Stimulated activated CD8-positive, alpha-beta memory T cell treated with anti-CD3 and anti-CD28 coated beads, Interleukin-7, amount 100 ng/mL, for 4 hours (primary cell): ENCODE measurements around the gene AHNAK.

ENCODE experiments used
- DNase-seq, 2 donors: peaks; one replicate each; pipeline ENCODE4 v3.0.0-alpha.2; 2020; ENCODE audit warnings: low read depth in 2 of 2

Gene AHNAK

DNA sequence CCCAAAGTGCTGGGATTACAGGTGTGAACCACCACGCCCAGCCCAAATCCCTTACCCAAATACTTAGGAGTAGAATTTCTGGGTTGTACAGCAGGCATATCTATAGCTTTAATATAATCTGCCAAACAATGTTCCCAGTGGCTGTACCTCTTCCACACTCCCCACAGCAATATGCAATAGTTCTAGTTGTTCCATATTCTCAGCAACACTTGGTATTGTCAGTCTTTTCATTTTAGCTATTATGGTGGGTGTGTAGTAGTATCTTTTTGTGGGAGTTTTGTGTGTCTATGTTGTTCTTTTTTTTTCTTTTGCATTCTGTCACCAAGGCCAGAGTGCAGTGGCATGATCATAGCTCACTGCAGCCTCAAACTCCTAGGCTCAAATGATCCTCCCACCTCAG lies 109.0 kb downstream of the AHNAK start:
- no peak for DNase-seq

DNA sequence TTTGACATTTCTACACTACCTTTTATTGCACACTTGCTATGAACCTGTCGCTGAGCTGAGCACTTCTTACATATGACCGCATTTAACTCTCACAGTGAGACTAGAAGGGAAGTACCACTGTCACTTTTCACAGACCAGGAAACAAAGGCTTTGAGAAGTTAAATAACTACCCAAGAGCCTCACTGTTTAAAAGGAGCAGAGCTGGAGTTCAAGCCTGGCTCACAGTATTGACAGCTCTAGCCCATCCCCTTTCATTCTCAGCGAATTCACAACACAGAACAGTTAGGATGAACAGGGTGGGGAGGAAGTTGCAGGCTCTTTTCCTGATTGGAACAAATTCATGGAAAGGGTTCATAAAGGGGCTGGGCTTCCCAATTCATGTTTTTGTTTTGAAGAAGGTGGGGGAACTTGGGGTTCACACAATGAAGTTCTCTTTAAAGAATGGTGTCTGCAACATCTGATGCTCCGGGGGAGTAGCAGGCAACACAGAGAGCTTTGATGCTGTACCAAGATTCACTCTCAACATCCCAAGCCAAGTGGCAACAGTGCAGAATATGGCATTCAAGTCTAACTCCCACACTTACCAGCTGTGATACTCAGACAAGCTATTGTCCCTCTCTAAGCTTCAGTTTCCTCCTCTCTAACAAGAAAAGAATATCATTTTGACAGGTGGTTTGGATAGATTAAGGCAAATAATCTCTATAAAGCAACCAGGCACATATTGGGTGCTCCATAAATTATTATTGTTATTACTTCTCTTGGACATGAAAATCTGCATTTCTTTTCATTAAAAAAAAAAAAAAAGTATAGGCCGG lies 110.6 kb downstream of the AHNAK start:
- no peak for DNase-seq

DNA sequence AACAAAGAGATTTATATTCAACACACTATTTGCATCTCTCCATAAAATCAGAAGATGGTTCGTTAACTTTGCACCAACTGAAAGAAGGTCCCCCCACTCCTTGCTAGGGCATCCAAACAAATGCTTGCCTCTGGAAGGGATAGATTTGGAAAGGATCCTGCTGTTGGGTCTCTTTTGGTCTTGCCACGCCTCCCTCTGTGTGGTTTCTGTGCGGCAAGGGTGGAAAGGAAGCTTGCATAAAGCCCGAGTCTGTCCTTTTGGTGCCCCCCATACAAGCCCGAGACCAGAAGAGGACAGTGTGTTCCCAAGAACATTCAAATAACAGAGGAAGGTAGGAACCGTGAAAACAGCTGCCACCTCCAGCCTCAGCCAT lies 112.7 kb downstream of the AHNAK start:
- DNase-seq, result no peak

- no peak for DNase-seq
These were observed 113.3 kb downstream of the AHNAK start for GRCh38 chr11:62433141-62433903.

- no peak for DNase-seq
These were observed 113.9 kb downstream of the AHNAK start for GRCh38 chr11:62432695-62433094.

- no peak for DNase-seq
These were observed 115.3 kb downstream of the AHNAK start for GRCh38 chr11:62431171-62431901.

GRCh38 chr11:62430425-62430824 lies 116.2 kb downstream of the AHNAK start:
- DNase-seq, result no peak

DNA sequence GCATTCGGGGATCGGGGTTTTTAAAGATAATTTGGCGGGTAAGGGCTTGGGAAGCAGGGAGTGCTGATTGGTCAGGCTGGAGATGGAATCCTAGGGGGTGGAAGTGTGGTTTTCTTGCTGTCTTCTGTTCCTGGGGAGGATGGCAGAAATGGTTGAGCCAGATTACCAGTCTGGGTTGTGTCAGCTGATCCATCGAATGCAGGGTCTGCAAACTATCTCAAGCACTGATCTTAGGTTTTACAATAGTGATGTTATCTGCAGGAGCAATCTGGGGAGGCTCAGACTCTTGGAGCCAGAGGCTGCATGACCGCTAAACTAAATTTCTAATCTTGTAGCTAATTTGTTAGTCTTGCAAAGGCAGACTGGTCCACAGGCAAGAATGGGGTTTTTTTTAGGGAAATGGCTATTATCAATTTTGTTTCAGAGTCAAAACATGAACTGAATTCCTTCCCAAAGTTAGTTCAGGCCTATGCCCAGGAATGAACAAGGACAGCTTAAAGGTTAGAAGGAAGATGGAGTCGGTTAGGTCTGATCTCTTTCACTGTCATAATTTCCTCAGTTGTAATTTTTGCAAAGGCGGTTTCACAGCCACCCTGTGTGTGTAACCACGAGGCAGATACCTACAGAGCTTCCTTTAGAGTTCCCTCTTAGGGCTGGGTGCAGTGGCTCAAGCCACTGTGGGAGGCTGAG lies 117.6 kb downstream of the AHNAK start:
- no peak for DNase-seq

GRCh38 chr11:62427630-62428233 lies 118.9 kb downstream of the AHNAK start:
- DNase-seq, result no peak

DNA sequence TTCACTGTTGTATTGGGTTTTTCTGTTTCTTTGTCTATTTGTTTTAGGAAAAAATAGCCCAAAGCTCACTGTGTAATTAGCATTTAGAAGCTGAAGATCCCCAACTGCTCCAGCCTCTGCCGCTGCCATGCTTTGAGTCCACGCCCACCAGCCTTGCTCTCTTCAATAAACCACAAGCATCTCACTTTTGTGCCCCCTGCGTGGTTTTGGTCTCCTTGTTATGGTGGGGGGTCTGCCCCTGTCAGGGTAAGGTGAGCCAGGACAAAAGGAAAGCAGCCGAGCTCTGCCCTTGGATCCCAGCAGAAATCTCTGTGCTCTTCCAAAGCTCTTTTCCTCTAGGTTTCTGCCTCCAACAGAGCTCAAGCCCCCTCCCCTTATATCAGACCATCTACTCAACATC lies 123.6 kb downstream of the AHNAK start:
- DNase-seq, result no peak

DNA sequence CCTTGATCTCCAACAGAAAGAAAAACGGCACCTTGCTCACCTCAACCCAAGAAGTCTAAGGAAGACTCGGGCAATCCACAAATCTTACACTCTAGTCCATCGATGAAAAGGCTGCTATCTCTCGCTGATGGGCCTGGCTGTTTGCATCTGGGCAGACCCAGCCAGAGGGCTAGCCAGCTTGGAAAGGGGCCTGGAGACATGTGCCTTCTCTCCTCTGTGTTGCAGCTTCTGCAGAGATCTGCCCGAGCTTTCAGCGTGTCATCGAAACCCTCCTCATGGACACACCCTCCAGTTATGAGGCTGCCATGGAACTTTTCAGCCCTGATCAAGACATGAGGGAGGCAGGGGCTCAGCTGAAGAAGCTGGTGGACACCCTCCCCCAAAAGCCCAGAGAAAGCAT lies 124.6 kb downstream of the AHNAK start:
- no peak for DNase-seq

DNA sequence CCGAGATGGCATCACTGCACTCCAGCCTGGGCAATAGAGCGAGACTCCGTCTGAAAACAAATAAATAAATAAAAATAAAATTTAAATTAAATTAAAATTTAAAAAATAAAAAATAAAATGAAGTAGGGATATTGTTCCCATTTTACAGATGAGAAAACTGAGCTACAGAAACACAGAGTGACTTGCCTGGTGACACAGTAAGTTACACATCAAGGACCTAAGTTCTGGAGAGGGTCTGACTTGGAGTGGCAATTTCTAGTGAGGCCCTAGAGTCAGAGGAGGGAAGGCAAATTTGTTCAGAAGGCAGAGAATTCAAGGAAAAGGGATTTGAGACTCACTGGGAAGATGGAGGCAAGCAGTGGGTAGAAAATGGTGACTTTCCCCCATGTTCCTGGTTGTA lies 125.7 kb downstream of the AHNAK start:
- no peak for DNase-seq

GRCh38 chr11:62419943-62420342 lies 126.7 kb downstream of the AHNAK start:
- DNase-seq, result no peak

- no peak for DNase-seq
These were observed 127.2 kb downstream of the AHNAK start for GRCh38 chr11:62419314-62419929.

- no peak for DNase-seq
These were observed 127.9 kb downstream of the AHNAK start, which contains the start of gene SCGB1A1 for GRCh38 chr11:62418733-62419132. Gene SCGB1A1 (plus strand): TSS chr11:62419033. CDS start chr11:62419096, 63 bp downstream.

GRCh38 chr11:62418136-62418535 lies 128.5 kb downstream of the AHNAK start:
- no peak for DNase-seq

DNA sequence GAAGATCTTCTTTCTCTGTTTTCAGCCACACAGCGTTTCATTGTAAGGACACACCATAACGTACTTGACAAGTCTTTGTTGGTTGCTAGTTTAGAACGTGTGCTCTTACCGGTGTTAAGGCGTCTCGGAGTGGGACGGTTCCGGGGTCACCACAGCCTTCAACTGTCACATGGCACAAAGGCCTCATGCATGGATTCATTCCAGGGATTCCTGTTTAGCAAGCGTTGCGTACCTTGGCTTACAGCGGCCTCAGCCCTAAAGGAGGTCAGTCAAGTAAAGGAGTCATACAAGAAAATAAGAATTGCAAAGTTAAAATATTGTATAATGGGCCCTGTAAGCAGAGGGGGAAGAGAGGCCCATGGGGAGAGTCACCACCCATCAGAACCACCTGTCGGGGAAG lies 130.0 kb downstream of the AHNAK start:
- DNase-seq, result no peak

DNA sequence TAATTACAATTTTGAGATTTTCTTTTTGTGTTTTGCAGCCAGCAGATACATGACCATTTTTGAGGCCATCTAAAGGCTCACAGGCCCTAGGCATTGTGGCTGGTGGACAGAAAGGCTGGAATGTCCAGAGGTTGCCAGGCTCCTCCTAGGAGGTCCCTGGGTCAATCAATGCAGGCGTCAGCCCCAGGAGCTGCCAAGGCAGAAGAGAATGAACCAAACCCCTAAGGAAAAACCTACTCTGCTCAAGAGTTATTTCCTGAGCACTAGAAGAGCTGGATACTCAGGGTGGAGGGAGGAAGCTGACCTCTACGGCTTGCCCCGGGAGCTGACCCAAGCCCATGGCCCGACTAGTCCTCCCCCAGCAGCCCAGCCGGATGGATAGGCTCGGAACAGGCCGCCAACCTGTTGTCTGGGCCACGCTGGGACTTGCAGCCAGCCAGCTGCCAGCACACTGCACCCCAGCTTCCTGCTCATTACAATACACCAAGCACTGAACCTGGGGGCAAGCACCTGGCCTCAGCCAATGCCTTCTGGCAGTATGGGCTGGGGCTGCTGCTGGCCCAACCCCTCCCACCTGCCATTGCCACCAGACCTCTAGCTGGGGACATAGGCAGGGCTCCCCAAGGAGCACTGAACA lies 133.4 kb downstream of the AHNAK start:
- DNase-seq, result no peak

DNA sequence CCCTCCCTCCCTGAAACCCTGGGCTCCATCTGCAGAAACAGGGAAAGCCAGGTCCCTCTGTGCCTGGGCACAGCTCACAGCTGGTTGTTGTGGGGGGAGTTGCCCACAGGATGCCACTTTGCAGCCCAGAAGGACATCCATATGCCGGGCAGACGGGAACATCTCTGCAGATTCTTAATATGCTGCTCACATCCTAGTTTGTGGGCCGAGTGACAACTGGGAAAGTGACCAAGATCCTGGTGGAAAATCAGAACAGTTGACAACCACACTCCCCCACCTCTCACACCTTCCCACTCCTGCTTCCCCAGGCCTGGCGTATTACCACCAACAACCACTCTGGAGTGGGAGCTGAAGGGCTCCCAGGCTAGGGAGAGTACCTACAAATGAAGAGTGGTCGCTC lies 135.1 kb downstream of the AHNAK start:
- DNase-seq, result no peak

- no peak for DNase-seq
These were observed 135.6 kb downstream of the AHNAK start for GRCh38 chr11:62410972-62411371.

- DNase-seq, result no peak
These were observed 136.8 kb downstream of the AHNAK start for GRCh38 chr11:62409831-62410230.
